ENCODE data around the gene AQP1. TPM values are rescaled to one million over a fixed set of nuclear protein-coding genes. Genes with fewer than 3 reads are reported as not detected.

Gene AQP1
- total RNA-seq, 1 experiment from 2014 or later = 1.2 TPM

- no peaks in the 10 kb centered on the region for H3K36me3 ChIP-seq (ENCODE audit: low read depth, low read length)
- H3K4me1 ChIP-seq (ENCODE audit: insufficient read depth, low read length) = peaks cover 4% of the 10 kb centered on the region; the same call in 1 of the 2 replicates
- no peak overlapping the region for H3K4me3 ChIP-seq (ENCODE audit: low read length)
- CTCF ChIA-PET = no interaction called here
- H3K9ac ChIP-seq (ENCODE audit: low read length) = no peak overlapping the region
- peaks cover 7% of the 10 kb centered on the region; the same call in 1 of the 2 replicates for H3K27me3 ChIP-seq (ENCODE audit: low read length)
- POLR2A ChIA-PET (ENCODE audit: unreplicated experiment) = no interaction called here
- BruUV-seq (replicated peaks) = no TSS peak
- no peaks in the 10 kb centered on the region for H3K9me2 ChIP-seq (replicated peaks; ENCODE audit: low read length)
- no peaks in the 10 kb centered on the region for H3K79me2 ChIP-seq (ENCODE audit: low read length)
- no peak overlapping the region for H3K27ac ChIP-seq (ENCODE audit: low read length)
- H3K9me3 ChIP-seq (ENCODE audit: low read length) = no peaks in the 10 kb centered on the region
- H2AFZ ChIP-seq (ENCODE audit: low read length) = no peak overlapping the region
- intact Hi-C loops (cut with micrococcal nuclease) = no loop called here
- H3K4me2 ChIP-seq (ENCODE audit: low read length) = no peak overlapping the region
- H3F3A ChIP-seq (ENCODE audit: low read length, unreplicated experiment) = no peaks in the 10 kb centered on the region
- DNase-seq (no peak), ATAC-seq (no peak)
- TF ChIP-seq CTCF (conservative IDR thresholded peaks at IDR 0.05; ENCODE audit: low read depth, low read length) = no peak
- H4K20me1 ChIP-seq (ENCODE audit: low read length) = no peaks in the 10 kb centered on the region
Observed at GRCh38 chr7:30969604-30969970, 57.9 kb downstream of the AQP1 start.

- Histone ChIP-seq H2AFZ (ENCODE audit: low read length) (no peak overlapping the region), H3K27me3 (ENCODE audit: low read length) (0 out of 2 replicates have a peak, but pooled peaks cover 6% of the 10 kb centered on the region), H3K9ac (ENCODE audit: low read length) (no peak overlapping the region), H3K79me2 (ENCODE audit: low read length) (no peaks in the 10 kb centered on the region), H3K36me3 (ENCODE audit: low read depth, low read length) (no peaks in the 10 kb centered on the region), H3K4me3 (ENCODE audit: low read length) (no peak overlapping the region), H3K9me2 (replicated peaks; ENCODE audit: low read length) (no peaks in the 10 kb centered on the region), H3K4me1 (ENCODE audit: insufficient read depth, low read length) (peaks cover 8% of the 10 kb centered on the region; the same call in 1 of the 2 replicates), H4K20me1 (ENCODE audit: low read length) (no peaks in the 10 kb centered on the region), H3K27ac (ENCODE audit: low read length) (no peak overlapping the region), H3K4me2 (ENCODE audit: low read length) (no peak overlapping the region), H3K9me3 (ENCODE audit: low read length) (no peaks in the 10 kb centered on the region), H3F3A (ENCODE audit: low read length, unreplicated experiment) (no peaks in the 10 kb centered on the region)
- POLR2A ChIA-PET (ENCODE audit: unreplicated experiment) = no interaction called here
- no peak for DNase-seq
- no TSS peak for BruUV-seq (replicated peaks)
- TF ChIP-seq EZH2 (IDR thresholded peaks at IDR 0.05; ENCODE audit: low read length, unreplicated experiment) = no peak
- TF ChIP-seq CTCF (conservative IDR thresholded peaks at IDR 0.05; ENCODE audit: low read depth, low read length) = no peak
- no peak for TF ChIP-seq EZH2phosphoT487 (IDR thresholded peaks at IDR 0.05; ENCODE audit: borderline replicate concordance, low read length)
- CTCF ChIA-PET = interaction anchor here (0.9 kb wide), 1 partner anchor 13 kb away, joined by 3 read pairs; no protein-coding TSS in a partner anchor
- ATAC-seq = no peak
- intact Hi-C loops (cut with micrococcal nuclease) = no loop called here
Observed at GRCh38 chr7:30970074-30970473, 58.4 kb downstream of the AQP1 start.

- no peaks in the 10 kb centered on the region for H4K20me1 ChIP-seq (ENCODE audit: low read length)
- H3K4me3 ChIP-seq (ENCODE audit: low read length) = no peak overlapping the region
- DNase-seq (peak; percentile 10), ATAC-seq (no peak)
- ChIA-PET CTCF (interaction anchor here (0.9 kb wide), 1 partner anchor 13 kb away, joined by 3 read pairs; no protein-coding TSS in a partner anchor), POLR2A (ENCODE audit: unreplicated experiment) (no interaction called here)
- no peaks in the 10 kb centered on the region for H3K9me3 ChIP-seq (ENCODE audit: low read length)
- TF ChIP-seq EZH2phosphoT487 (IDR thresholded peaks at IDR 0.05; ENCODE audit: borderline replicate concordance, low read length) = no peak
- no peak for TF ChIP-seq EZH2 (IDR thresholded peaks at IDR 0.05; ENCODE audit: low read length, unreplicated experiment)
- TF ChIP-seq CTCF (conservative IDR thresholded peaks at IDR 0.05; ENCODE audit: low read depth, low read length) = no peak
- H3K79me2 ChIP-seq (ENCODE audit: low read length) = no peaks in the 10 kb centered on the region
- H3K27me3 ChIP-seq (ENCODE audit: low read length) = 0 out of 2 replicates have a peak, but pooled peaks cover 6% of the 10 kb centered on the region
- no peak overlapping the region for H3K27ac ChIP-seq (ENCODE audit: low read length)
- H3K9me2 ChIP-seq (replicated peaks; ENCODE audit: low read length) = no peaks in the 10 kb centered on the region
- H3K4me2 ChIP-seq (ENCODE audit: low read length) = no peak overlapping the region
- H3K4me1 ChIP-seq (ENCODE audit: insufficient read depth, low read length) = peaks cover 8% of the 10 kb centered on the region; the same call in 1 of the 2 replicates
- H3F3A ChIP-seq (ENCODE audit: low read length, unreplicated experiment) = no peaks in the 10 kb centered on the region
- BruUV-seq (replicated peaks) = no TSS peak
- no peak overlapping the region for H2AFZ ChIP-seq (ENCODE audit: low read length)
- no peak overlapping the region for H3K9ac ChIP-seq (ENCODE audit: low read length)
- no peaks in the 10 kb centered on the region for H3K36me3 ChIP-seq (ENCODE audit: low read depth, low read length)
- intact Hi-C loops (cut with micrococcal nuclease) = no loop called here
Observed at GRCh38 chr7:30970594-30971094, 59.0 kb downstream of the AQP1 start.

Data from PC-3 (cell line).